OCI-LY7 (cell line): Measurements from ENCODE around the gene NREP.

Experiments used
- CTCF ChIP-seq: fragments of 200-600 bp; sonication (generic); conservative IDR thresholded peaks from 2 replicates; pipeline ENCODE4 v1.5.1; 2014; ENCODE audit warnings: mild to moderate bottlenecking, antibody characterized with exemption, low read length, moderate library complexity, mixed read lengths
- EZH2phosphoT487 ChIP-seq: fragments of 200-600 bp; sonication (generic); IDR thresholded peaks from 2 replicates; pipeline ENCODE4 v1.6.1; 2018; ENCODE audit warnings: low read depth, borderline replicate concordance, mild to moderate bottlenecking, mixed run types, antibody characterized with exemption, low read length, moderate library complexity, mixed read lengths

DNA sequence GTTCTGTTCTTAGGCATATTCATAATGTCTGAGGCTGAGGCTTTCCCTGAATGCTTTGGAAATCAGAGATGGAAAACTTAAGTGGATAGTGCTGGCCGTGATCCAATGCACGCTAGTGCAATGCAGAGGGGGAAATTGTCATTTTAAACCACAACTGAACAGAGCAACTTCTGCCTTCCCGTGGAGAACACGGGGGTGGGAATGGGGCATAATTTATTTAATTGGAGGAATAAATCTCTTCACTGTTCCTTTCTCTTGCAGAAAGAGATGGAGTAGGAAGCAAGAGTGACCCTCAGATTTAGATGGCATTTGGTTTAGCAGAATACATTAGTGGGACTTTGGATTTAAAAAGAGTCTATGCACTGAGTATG lies 22.9 kb upstream of the NREP start:
- TF ChIP-seq CTCF = no peak
- no peak for TF ChIP-seq EZH2phosphoT487
